ENCODE data around the gene PCED1B. TPM values are rescaled to one million over a fixed set of nuclear protein-coding genes. Genes with fewer than 3 reads are reported as not detected.
"Not testable (repeated sequence)": the region's sequence is repeated elsewhere in the genome, so short reads cannot be mapped to it uniquely, and the experiment has no call there.

The PCED1B gene
- total and polyA plus RNA-seq, 5 donors = 1.3 to 2.3 (median 1.3) TPM

DNA sequence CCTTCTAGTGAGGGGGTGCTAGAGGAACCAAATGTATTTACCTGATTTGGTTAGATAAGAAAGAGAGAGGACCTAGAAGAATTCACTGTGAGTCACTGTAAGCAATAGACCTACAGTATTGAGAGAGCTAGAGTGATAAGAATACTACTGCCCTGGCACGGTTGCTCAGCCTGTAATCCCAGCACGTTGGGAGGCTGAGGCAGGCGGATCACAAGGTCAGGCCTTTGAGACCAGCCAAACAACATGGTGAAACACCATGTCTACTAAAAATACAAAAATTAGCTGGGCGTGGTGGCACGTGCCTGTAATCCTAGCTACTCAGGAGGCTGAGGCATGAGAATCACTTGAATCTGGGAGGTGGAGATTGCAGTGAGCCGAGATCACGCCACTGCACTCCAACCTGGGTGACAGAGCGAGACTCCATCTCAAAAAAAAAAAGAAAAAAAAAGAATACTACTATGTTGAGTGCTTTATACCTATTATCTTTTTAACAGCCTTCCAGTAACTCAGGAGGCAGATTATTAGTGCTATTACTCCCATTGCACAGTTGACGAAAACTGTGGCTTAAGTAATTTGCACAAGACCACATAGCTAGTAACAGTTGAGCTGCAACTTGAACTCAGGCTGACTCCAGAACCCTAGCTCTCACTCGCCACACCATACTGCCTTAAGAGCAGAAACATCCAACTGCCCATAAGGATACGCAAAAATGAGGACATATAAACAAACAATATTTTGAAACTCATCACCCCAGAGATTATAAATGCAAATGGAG, 102.9 kb downstream of the PCED1B start:
- 92% methylated on average over 11 of the region's 11 CpGs for WGBS

GRCh38 chr12:47184229-47184628, 104.8 kb downstream of the PCED1B start:
- WGBS = 81% methylated on average over 3 of the region's 3 CpGs
- Histone ChIP-seq H3K4me1 (ENCODE audit: control insufficient read depth, insufficient read depth, low read length) (peaks cover 4% of the 10 kb centered on the region), H3K4me3 (ENCODE audit: low read length) (no peak overlapping the region), H3K9me3 (ENCODE audit: control insufficient read depth, low read length) (no peaks in the 10 kb centered on the region), H3K27ac (ENCODE audit: low read length) (no peak overlapping the region), H3K27me3 (ENCODE audit: control insufficient read depth, insufficient read depth) (no peaks in the 10 kb centered on the region)
- DNase-seq (no peak), ATAC-seq (no peak)
- intact Hi-C loops (cut with DNase I) = no loop called here

More for the DNA sequence above, 102.9 kb downstream of the PCED1B start:
- H3K4me3 ChIP-seq (ENCODE audit: low read length); H3K27ac ChIP-seq (ENCODE audit: low read length); H3K27me3 ChIP-seq (ENCODE audit: control insufficient read depth, insufficient read depth); intact Hi-C loops (cut with DNase I); H3K9me3 ChIP-seq (ENCODE audit: control insufficient read depth, low read length); DNase-seq; H3K4me1 ChIP-seq (ENCODE audit: control insufficient read depth, insufficient read depth, low read length); ATAC-seq: not testable (repeated sequence)

DNA sequence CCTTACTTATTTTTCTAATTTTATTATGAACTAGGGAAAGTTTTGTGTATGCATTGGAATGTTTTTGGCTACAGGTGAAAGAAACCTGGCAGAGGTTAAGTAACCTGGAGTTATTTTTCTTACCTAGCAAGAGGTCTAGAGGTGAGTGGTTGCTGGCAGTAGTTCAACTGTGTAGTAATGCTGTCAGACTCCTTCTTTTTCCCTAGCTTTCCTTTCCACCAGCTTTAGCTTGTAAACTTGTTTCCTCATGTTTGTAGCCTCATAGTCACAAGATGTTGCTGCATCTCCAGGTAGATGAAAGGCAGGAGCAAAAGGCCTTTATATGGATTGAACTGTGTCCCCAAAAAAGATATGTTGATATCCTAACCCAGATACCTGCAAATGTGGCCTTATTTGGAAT, 105.4 kb downstream of the PCED1B start:
- no peak overlapping the region for H3K4me3 ChIP-seq (ENCODE audit: low read length)
- peaks cover 6% of the 10 kb centered on the region for H3K4me1 ChIP-seq (ENCODE audit: control insufficient read depth, insufficient read depth, low read length)
- H3K27ac ChIP-seq (ENCODE audit: low read length) = no peak overlapping the region
- DNase-seq = no peak
- intact Hi-C loops (cut with DNase I) = no loop called here
- no peaks in the 10 kb centered on the region for H3K27me3 ChIP-seq (ENCODE audit: control insufficient read depth, insufficient read depth)
- no peak for ATAC-seq
- H3K9me3 ChIP-seq (ENCODE audit: control insufficient read depth, low read length) = no peaks in the 10 kb centered on the region

- H3K4me1 ChIP-seq (ENCODE audit: control insufficient read depth, insufficient read depth, low read length) = peaks cover 7% of the 10 kb centered on the region
- H3K27ac ChIP-seq (ENCODE audit: low read length) = no peak overlapping the region
- WGBS = 98% methylated on average over 2 of the region's 2 CpGs
- ATAC-seq (no peak), DNase-seq (no peak)
- H3K4me3 ChIP-seq (ENCODE audit: low read length) = no peak overlapping the region
- intact Hi-C loops (cut with DNase I) = no loop called here
- no peaks in the 10 kb centered on the region for H3K27me3 ChIP-seq (ENCODE audit: control insufficient read depth, insufficient read depth)
- no peaks in the 10 kb centered on the region for H3K9me3 ChIP-seq (ENCODE audit: control insufficient read depth, low read length)
Measured at GRCh38 chr12:47186246-47186645, 106.8 kb downstream of the PCED1B start.

- Histone ChIP-seq H3K4me3 (ENCODE audit: low read length) (no peak overlapping the region), H3K9me3 (ENCODE audit: control insufficient read depth, low read length) (no peaks in the 10 kb centered on the region), H3K27me3 (ENCODE audit: control insufficient read depth, insufficient read depth) (no peaks in the 10 kb centered on the region), H3K27ac (ENCODE audit: low read length) (peak overlapping the region; percentile 31), H3K4me1 (ENCODE audit: control insufficient read depth, insufficient read depth, low read length) (peaks cover 9% of the 10 kb centered on the region)
- peak; percentile 64 to 78 for ATAC-seq
- DNase-seq = no peak
- 35% methylated on average over 6 of the region's 6 CpGs for whole genome bisulfite sequencing
- intact Hi-C loops (cut with DNase I) = no loop called here
Measured at GRCh38 chr12:47188576-47189441, 109.4 kb downstream of the PCED1B start.

GRCh38 chr12:47189728-47190127, 110.3 kb downstream of the PCED1B start:
- no peaks in the 10 kb centered on the region for H3K27me3 ChIP-seq (ENCODE audit: control insufficient read depth, insufficient read depth)
- no peak overlapping the region for H3K27ac ChIP-seq (ENCODE audit: low read length)
- DNase-seq (no peak), ATAC-seq (peak in 1 of 2 donors; percentile 44)
- intact Hi-C loops (cut with DNase I) = no loop called here
- no peaks in the 10 kb centered on the region for H3K9me3 ChIP-seq (ENCODE audit: control insufficient read depth, low read length)
- H3K4me3 ChIP-seq (ENCODE audit: low read length) = no peak overlapping the region
- WGBS = 35% methylated on average over 3 of the region's 3 CpGs
- H3K4me1 ChIP-seq (ENCODE audit: control insufficient read depth, insufficient read depth, low read length) = peaks cover 12% of the 10 kb centered on the region

GRCh38 chr12:47190271-47190750, 110.9 kb downstream of the PCED1B start:
- Histone ChIP-seq H3K4me3 (ENCODE audit: low read length) (no peak overlapping the region), H3K27me3 (ENCODE audit: control insufficient read depth, insufficient read depth) (no peaks in the 10 kb centered on the region), H3K9me3 (ENCODE audit: control insufficient read depth, low read length) (no peaks in the 10 kb centered on the region), H3K27ac (ENCODE audit: low read length) (no peak overlapping the region), H3K4me1 (ENCODE audit: control insufficient read depth, insufficient read depth, low read length) (peaks cover 12% of the 10 kb centered on the region)
- intact Hi-C loops (cut with DNase I) = no loop called here
- WGBS = 78% methylated on average over 3 of the region's 3 CpGs
- no peak for DNase-seq
- ATAC-seq = no peak

GRCh38 chr12:47190905-47191304, 111.5 kb downstream of the PCED1B start:
- 42% methylated on average over 3 of the region's 3 CpGs for WGBS
- Histone ChIP-seq H3K27me3 (ENCODE audit: control insufficient read depth, insufficient read depth) (no peaks in the 10 kb centered on the region), H3K4me3 (ENCODE audit: low read length) (no peak overlapping the region), H3K9me3 (ENCODE audit: control insufficient read depth, low read length) (no peaks in the 10 kb centered on the region), H3K4me1 (ENCODE audit: control insufficient read depth, insufficient read depth, low read length) (peaks cover 12% of the 10 kb centered on the region), H3K27ac (ENCODE audit: low read length) (no peak overlapping the region)
- intact Hi-C loops (cut with DNase I) = no loop called here
- DNase-seq (no peak), ATAC-seq (no peak)

DNA sequence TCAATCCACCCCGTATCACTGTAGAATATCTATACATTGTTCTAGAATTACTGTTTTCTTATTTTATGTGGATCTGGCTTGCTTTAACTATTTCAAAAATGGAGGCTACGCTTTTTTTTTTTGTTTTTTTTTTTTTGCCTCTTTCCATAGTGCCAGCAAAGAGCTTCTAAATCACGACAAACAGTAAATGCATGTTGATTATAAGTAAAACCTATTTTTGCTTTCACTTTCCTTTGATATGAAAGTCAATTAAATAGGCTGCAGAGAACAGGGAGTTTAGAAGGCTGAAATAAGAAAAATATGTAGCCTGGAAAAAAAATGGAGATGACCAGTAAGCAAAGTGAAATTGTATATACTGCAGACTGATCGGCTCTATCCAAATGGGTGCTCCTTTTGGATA, 112.6 kb downstream of the PCED1B start:
- intact Hi-C loops (cut with DNase I) = no loop called here
- Histone ChIP-seq H3K4me3 (ENCODE audit: low read length) (peak overlapping the region; percentile 10), H3K27me3 (ENCODE audit: control insufficient read depth, insufficient read depth) (no peaks in the 10 kb centered on the region), H3K9me3 (ENCODE audit: control insufficient read depth, low read length) (no peaks in the 10 kb centered on the region), H3K27ac (ENCODE audit: low read length) (no peak overlapping the region), H3K4me1 (ENCODE audit: control insufficient read depth, insufficient read depth, low read length) (peaks cover 12% of the 10 kb centered on the region)
- WGBS = 80% methylated on average over 4 of the region's 4 CpGs
- no peak for DNase-seq
- no peak for ATAC-seq

- WGBS = 72% methylated on average over 3 of the region's 3 CpGs
- Histone ChIP-seq H3K27me3 (ENCODE audit: control insufficient read depth, insufficient read depth) (no peaks in the 10 kb centered on the region), H3K4me1 (ENCODE audit: control insufficient read depth, insufficient read depth, low read length) (peaks cover 12% of the 10 kb centered on the region), H3K27ac (ENCODE audit: low read length) (no peak overlapping the region), H3K4me3 (ENCODE audit: low read length) (no peak overlapping the region), H3K9me3 (ENCODE audit: control insufficient read depth, low read length) (no peaks in the 10 kb centered on the region)
- intact Hi-C loops (cut with DNase I) = no loop called here
- ATAC-seq = no peak
- no peak for DNase-seq
Measured at GRCh38 chr12:47193066-47193465, 113.6 kb downstream of the PCED1B start.

- peak; percentile 43 to 45 for ATAC-seq
Measured at GRCh38 chr12:47194501-47194900, 115.1 kb downstream of the PCED1B start.

More at GRCh38 chr12:47194501-47194900, 115.1 kb downstream of the PCED1B start:
- intact Hi-C loops (cut with DNase I) = no loop called here
- Histone ChIP-seq H3K27ac (ENCODE audit: low read length) (no peak overlapping the region), H3K27me3 (ENCODE audit: control insufficient read depth, insufficient read depth) (no peaks in the 10 kb centered on the region), H3K4me3 (ENCODE audit: low read length) (no peak overlapping the region), H3K9me3 (ENCODE audit: control insufficient read depth, low read length) (no peaks in the 10 kb centered on the region), H3K4me1 (ENCODE audit: control insufficient read depth, insufficient read depth, low read length) (peaks cover 7% of the 10 kb centered on the region)
- DNase-seq = no peak
- 24% methylated on average over 4 of the region's 4 CpGs for WGBS

Measured in right cardiac atrium (tissue), 5 donors.